HepG2 (cell line): Measurements from ENCODE around the gene ZNF888. TPM values are rescaled to one million over a fixed set of nuclear protein-coding genes. Genes with fewer than 3 reads are reported as not detected.

ENCODE experiments used
- CEBPG ChIP-seq: IDR thresholded peaks from 2 replicates; pipeline ENCODE4 v1.6.1; 2016
- HNRNPH1 ChIP-seq: fragments of 200-400 bp; formaldehyde crosslinking; optimal IDR thresholded peaks from 2 replicates; pipeline ENCODE3; 2017; ENCODE audit warnings: mild to moderate bottlenecking, low read depth, low read length
- KDM5A ChIP-seq: fragments of 200-600 bp; sonication (generic); IDR thresholded peaks from 2 replicates; pipeline ENCODE4 v1.7.0; 2018; ENCODE audit warnings: antibody characterized with exemption, mild to moderate bottlenecking, low read length, borderline replicate concordance
- NCOR1 ChIP-seq: fragments of 200-600 bp; sonication (generic); IDR thresholded peaks from 2 replicates; pipeline ENCODE4 v1.7.0; 2017; ENCODE audit warnings: antibody characterized with exemption, low read length, borderline replicate concordance
- ZFP90 ChIP-seq: sonication (generic); formaldehyde crosslinking; IDR thresholded peaks from 2 replicates; pipeline ENCODE4 v1.8.0; 2022; ENCODE audit warnings: missing genetic modification reagents, mild to moderate bottlenecking, inconsistent platforms, borderline replicate concordance
- ZNF292 ChIP-seq: sonication (generic); formaldehyde crosslinking; IDR thresholded peaks from 2 replicates; pipeline ENCODE4 v1.8.1; 2022; ENCODE audit warnings: mild to moderate bottlenecking, low read depth, missing genetic modification reagents, borderline replicate concordance
- ZNF343 ChIP-seq: sonication (generic); formaldehyde crosslinking; IDR thresholded peaks from 2 replicates; pipeline ENCODE4 v1.4.0; 2020; ENCODE audit warnings: mild to moderate bottlenecking, missing genetic modification reagents
- ZNF451 ChIP-seq: sonication (generic); formaldehyde crosslinking; IDR thresholded peaks from 2 replicates; pipeline ENCODE4 v1.5.0; 2020; ENCODE audit warnings: mild to moderate bottlenecking, missing genetic modification reagents
- ZNF556 ChIP-seq: sonication (generic); formaldehyde crosslinking; IDR thresholded peaks from 2 replicates; pipeline ENCODE4 v1.4.0; 2020; ENCODE audit warnings: mild to moderate bottlenecking, missing genetic modification reagents, borderline replicate concordance
- ZNF563 ChIP-seq: sonication (generic); formaldehyde crosslinking; IDR thresholded peaks from 2 replicates; pipeline ENCODE4 v1.8.0; 2022; ENCODE audit warnings: mild to moderate bottlenecking, moderate library complexity, missing genetic modification reagents
- ZNF746 ChIP-seq: sonication (generic); formaldehyde crosslinking; IDR thresholded peaks from 2 replicates; pipeline ENCODE4 v1.8.0; 2022; ENCODE audit warnings: mild to moderate bottlenecking, missing genetic modification reagents
- ZNF773 ChIP-seq: sonication (generic); formaldehyde crosslinking; IDR thresholded peaks from 2 replicates; pipeline ENCODE4 v1.4.0; 2020; ENCODE audit warnings: missing genetic modification reagents, borderline replicate concordance
- polyA plus RNA-seq, 8 experiments: library from polyadenylated mRNA; depleted of rRNA in 3 of 8; stranded (reverse) in 7 of 8; unstranded in 1 of 8; fragments of >200 nt; fragmentation: Illumina TruSeq in 4 of 8; extraction: Trizol in 4 of 8; gene quantifications; 2 replicates each; pipeline versions ENCODE4 v1.2.1 to v1.2.3, GENCODE V29; 2011 to 2016; ENCODE audit warnings: low read depth in 4 of 8, missing spikeins in 1 of 8, mixed read lengths in 1 of 8; ENCODE audit not compliant: insufficient read depth in 1 of 8
- total RNA-seq, 5 experiments: library from RNA; depleted of rRNA; stranded (reverse); fragments of >200 nt; fragmentation: Illumina TruSeq; extraction: Trizol; gene quantifications; 2 replicates each; pipeline ENCODE4 v1.2.3, GENCODE V29; 2016; ENCODE audit warnings: low read depth in 1 of 5
- TF ChIP-seq, protein P1 (sequence below): IDR thresholded peaks from 2 replicates; pipeline ENCODE4 v1.4.0; 2020; ENCODE audit warnings: mild to moderate bottlenecking, missing genetic modification reagents
- TF ChIP-seq, protein P2 (sequence below): sonication (generic); formaldehyde crosslinking; IDR thresholded peaks from 2 replicates; pipeline ENCODE4 v1.8.0; 2022; ENCODE audit warnings: mild to moderate bottlenecking, missing genetic modification reagents, borderline replicate concordance
- TF ChIP-seq, protein P3 (sequence below): sonication (generic); formaldehyde crosslinking; IDR thresholded peaks from 2 replicates; pipeline ENCODE4 v1.4.0; 2020; ENCODE audit warnings: missing genetic modification reagents
- TF ChIP-seq, protein P4 (sequence below): sonication (generic); formaldehyde crosslinking; IDR thresholded peaks from 2 replicates; pipeline ENCODE4 v1.4.0; 2020; ENCODE audit warnings: missing genetic modification reagents

Gene ZNF888
- total and polyA plus RNA-seq, 2 of the 13 experiments (the other 11 are each of a cell fraction or from before 2014, with no cell fraction given), result 1.7 to 7.6 TPM

DNA sequence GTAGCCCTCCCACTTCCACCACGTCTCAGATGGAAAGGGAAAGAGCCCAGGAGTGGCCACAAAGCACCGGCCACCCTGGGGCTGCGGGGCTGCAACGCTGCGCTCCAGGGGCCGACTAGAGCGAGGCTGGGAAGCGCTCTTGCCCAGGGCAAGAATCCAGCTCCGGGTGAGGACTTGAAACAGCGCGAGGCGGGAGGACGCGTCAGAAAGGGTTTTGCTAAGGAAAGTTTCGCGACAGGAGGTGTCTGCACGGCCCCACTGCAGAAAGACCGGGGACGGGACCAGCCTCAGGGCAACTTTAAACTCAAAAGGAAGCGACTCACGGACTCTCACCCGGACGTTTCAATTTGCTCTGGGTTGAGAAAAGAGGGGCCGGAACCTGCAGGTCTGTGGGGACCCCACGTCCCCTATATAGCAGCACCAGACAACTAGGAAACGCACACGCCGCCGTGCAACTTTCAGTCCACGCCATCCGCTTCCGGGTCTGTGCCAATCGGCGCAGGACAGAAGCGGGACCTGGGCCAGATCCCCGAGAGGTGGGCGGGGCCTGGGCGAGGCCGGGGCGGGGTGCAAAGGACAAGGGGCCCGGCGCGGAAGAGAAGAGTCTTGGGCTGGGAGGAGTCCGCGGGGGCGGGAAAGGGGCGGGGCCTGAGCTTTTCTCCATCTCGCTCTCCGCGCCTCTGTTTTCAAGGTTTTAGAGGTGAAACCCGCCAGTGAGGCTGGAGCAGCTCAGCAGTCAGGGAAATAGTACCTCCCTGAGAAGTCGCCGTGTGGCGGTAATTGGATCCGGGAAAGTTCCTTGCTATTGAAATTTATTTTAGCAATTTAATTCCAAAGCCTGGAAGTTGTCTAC, 39.4 kb upstream of the ZNF888 start, which contains the start of gene ZNF816 (continued):
- TF ChIP-seq HNRNPH1, result no peak
- TF ChIP-seq ZNF773, result no peak
- peak; percentile 65; the same call in 1 of the 2 replicates for TF ChIP-seq KDM5A
- peak; percentile 100 for TF ChIP-seq ZNF556 (CRISPR knock-in tag)
- TF ChIP-seq NCOR1, result peak; percentile 27; the same call in 1 of the 2 replicates
- TF ChIP-seq, protein P1, sequence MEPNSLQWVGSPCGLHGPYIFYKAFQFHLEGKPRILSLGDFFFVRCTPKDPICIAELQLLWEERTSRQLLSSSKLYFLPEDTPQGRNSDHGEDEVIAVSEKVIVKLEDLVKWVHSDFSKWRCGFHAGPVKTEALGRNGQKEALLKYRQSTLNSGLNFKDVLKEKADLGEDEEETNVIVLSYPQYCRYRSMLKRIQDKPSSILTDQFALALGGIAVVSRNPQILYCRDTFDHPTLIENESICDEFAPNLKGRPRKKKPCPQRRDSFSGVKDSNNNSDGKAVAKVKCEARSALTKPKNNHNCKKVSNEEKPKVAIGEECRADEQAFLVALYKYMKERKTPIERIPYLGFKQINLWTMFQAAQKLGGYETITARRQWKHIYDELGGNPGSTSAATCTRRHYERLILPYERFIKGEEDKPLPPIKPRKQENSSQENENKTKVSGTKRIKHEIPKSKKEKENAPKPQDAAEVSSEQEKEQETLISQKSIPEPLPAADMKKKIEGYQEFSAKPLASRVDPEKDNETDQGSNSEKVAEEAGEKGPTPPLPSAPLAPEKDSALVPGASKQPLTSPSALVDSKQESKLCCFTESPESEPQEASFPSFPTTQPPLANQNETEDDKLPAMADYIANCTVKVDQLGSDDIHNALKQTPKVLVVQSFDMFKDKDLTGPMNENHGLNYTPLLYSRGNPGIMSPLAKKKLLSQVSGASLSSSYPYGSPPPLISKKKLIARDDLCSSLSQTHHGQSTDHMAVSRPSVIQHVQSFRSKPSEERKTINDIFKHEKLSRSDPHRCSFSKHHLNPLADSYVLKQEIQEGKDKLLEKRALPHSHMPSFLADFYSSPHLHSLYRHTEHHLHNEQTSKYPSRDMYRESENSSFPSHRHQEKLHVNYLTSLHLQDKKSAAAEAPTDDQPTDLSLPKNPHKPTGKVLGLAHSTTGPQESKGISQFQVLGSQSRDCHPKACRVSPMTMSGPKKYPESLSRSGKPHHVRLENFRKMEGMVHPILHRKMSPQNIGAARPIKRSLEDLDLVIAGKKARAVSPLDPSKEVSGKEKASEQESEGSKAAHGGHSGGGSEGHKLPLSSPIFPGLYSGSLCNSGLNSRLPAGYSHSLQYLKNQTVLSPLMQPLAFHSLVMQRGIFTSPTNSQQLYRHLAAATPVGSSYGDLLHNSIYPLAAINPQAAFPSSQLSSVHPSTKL (CRISPR knock-in tag), result peak; percentile 12; the same call in 1 of the 2 replicates
- TF ChIP-seq ZNF451 (CRISPR knock-in tag), result no peak
- no peak for TF ChIP-seq ZFP90 (CRISPR knock-in tag)
- TF ChIP-seq ZNF746 (CRISPR knock-in tag), result peak; percentile 24; the same call in 1 of the 2 replicates
- TF ChIP-seq, protein P2, sequence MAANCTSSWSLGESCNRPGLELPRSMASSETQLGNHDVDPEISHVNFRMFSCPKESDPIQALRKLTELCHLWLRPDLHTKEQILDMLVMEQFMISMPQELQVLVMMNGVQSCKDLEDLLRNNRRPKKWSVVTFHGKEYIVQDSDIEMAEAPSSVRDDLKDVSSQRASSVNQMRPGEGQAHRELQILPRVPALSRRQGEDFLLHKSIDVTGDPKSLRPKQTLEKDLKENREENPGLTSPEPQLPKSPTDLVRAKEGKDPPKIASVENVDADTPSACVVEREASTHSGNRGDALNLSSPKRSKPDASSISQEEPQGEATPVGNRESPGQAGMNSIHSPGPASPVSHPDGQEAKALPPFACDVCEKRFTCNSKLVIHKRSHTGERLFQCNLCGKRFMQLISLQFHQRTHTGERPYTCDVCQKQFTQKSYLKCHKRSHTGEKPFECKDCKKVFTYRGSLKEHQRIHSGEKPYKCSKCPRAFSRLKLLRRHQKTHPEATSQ (CRISPR knock-in tag), result 0 out of 2 replicates have a peak, but pooled peaks have one; percentile 21
- TF ChIP-seq CEBPG (CRISPR knock-in tag), result peak; percentile 82
- TF ChIP-seq, protein P3, sequence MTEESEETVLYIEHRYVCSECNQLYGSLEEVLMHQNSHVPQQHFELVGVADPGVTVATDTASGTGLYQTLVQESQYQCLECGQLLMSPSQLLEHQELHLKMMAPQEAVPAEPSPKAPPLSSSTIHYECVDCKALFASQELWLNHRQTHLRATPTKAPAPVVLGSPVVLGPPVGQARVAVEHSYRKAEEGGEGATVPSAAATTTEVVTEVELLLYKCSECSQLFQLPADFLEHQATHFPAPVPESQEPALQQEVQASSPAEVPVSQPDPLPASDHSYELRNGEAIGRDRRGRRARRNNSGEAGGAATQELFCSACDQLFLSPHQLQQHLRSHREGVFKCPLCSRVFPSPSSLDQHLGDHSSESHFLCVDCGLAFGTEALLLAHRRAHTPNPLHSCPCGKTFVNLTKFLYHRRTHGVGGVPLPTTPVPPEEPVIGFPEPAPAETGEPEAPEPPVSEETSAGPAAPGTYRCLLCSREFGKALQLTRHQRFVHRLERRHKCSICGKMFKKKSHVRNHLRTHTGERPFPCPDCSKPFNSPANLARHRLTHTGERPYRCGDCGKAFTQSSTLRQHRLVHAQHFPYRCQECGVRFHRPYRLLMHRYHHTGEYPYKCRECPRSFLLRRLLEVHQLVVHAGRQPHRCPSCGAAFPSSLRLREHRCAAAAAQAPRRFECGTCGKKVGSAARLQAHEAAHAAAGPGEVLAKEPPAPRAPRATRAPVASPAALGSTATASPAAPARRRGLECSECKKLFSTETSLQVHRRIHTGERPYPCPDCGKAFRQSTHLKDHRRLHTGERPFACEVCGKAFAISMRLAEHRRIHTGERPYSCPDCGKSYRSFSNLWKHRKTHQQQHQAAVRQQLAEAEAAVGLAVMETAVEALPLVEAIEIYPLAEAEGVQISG (CRISPR knock-in tag), result peak; percentile 42; the same call in 1 of the 2 replicates
- TF ChIP-seq, protein P4, sequence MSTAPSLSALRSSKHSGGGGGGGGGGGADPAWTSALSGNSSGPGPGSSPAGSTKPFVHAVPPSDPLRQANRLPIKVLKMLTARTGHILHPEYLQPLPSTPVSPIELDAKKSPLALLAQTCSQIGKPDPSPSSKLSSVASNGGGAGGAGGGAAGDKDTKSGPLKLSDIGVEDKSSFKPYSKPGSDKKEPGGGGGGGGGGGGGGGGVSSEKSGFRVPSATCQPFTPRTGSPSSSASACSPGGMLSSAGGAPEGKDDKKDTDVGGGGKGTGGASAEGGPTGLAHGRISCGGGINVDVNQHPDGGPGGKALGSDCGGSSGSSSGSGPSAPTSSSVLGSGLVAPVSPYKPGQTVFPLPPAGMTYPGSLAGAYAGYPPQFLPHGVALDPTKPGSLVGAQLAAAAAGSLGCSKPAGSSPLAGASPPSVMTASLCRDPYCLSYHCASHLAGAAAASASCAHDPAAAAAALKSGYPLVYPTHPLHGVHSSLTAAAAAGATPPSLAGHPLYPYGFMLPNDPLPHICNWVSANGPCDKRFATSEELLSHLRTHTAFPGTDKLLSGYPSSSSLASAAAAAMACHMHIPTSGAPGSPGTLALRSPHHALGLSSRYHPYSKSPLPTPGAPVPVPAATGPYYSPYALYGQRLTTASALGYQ (CRISPR knock-in tag), result no peak
- 0 out of 2 replicates have a peak, but pooled peaks have one; percentile 64 for TF ChIP-seq ZNF343 (CRISPR knock-in tag)
- TF ChIP-seq ZNF292 (CRISPR knock-in tag), result no peak
- peak; percentile 74; the same call in 1 of the 2 replicates for TF ChIP-seq ZNF563 (CRISPR knock-in tag)
